Stimulated activated CD8-positive, alpha-beta memory T cell treated with anti-CD3 and anti-CD28 coated beads, Interleukin-15, amount 100 ng/mL, for 24 hours (primary cell): Measurements from ENCODE around the gene LIMA1.

Experiments
- DNase-seq: peaks from one replicate; pipeline ENCODE4 v3.0.0-alpha.2; 2020; ENCODE audit warnings: low read depth

Gene LIMA1

GRCh38 chr12:50129290-50129689 is 154.0 kb downstream of the LIMA1 start:
- DNase-seq: no peak

GRCh38 chr12:50127546-50127945 is 155.8 kb downstream of the LIMA1 start:
- DNase-seq: no peak
